ENCODE measurements around the gene ZNF275. TPM values are rescaled to one million over a fixed set of nuclear protein-coding genes. Genes with fewer than 3 reads are reported as not detected.
"Not testable (repeated sequence)": the region's sequence is repeated elsewhere in the genome, so short reads cannot be mapped to it uniquely, and the experiment has no call there.

Gene ZNF275
- total RNA-seq, 6 donors from 2014 or later = 5.9 to 13.8 (median 8.8) TPM

GRCh38 chrX:153387345-153387744 lies 53.4 kb downstream of the ZNF275 start:
- 70% methylated on average over 5 of the region's 5 CpGs; no CpG with 5 or more reads in 1 of the 2 donors for WGBS, 2 donors
- Histone ChIP-seq H3K36me3 (no peaks in the 10 kb centered on the region), H3K9me3 (no peaks in the 10 kb centered on the region), H3K4me3 (no peak overlapping the region), H3K4me1 (no peaks in the 10 kb centered on the region), H3K27me3 (no peaks in the 10 kb centered on the region), H3K27ac (no peak overlapping the region)
- DNase-seq (no peak), ATAC-seq (ENCODE audit: low FRiP score in 2 of 2) (no peak)
- no peak for TF ChIP-seq POLR2AphosphoS5 (IDR thresholded peaks at IDR 0.05)

GRCh38 chrX:153387987-153388721 lies 54.2 kb downstream of the ZNF275 start:
- Histone ChIP-seq H3K4me3 (no peak overlapping the region), H3K4me1 (no peaks in the 10 kb centered on the region), H3K27ac (no peak overlapping the region), H3K27me3 (no peaks in the 10 kb centered on the region), H3K9me3 (no peaks in the 10 kb centered on the region), H3K36me3 (no peaks in the 10 kb centered on the region)
- 87% methylated on average over 10 of the region's 10 CpGs; no CpG with 5 or more reads in 1 of the 2 donors for WGBS, 2 donors
- ATAC-seq (ENCODE audit: low FRiP score in 2 of 2) (peak in 1 of 2 donors; percentile 19), DNase-seq (no peak)
- TF ChIP-seq EP300 (IDR thresholded peaks at IDR 0.05) = no peak

- DNase-seq (peak in 1 of 2 donors; percentile 10), ATAC-seq (ENCODE audit: low FRiP score in 2 of 2) (no peak)
- H3K9me3 ChIP-seq = no peaks in the 10 kb centered on the region
- no peak for TF ChIP-seq CTCF (IDR thresholded peaks at IDR 0.05)
- TF ChIP-seq POLR2AphosphoS5 (IDR thresholded peaks at IDR 0.05) = no peak
- TF ChIP-seq EP300 (IDR thresholded peaks at IDR 0.05) = no peak
- no peak for TF ChIP-seq POLR2A (IDR thresholded peaks at IDR 0.05)
- WGBS, 2 donors = 86% methylated on average over 13 of the region's 14 CpGs; no CpG with 5 or more reads in 1 of the 2 donors
- no peak overlapping the region for H3K4me3 ChIP-seq
- H3K36me3 ChIP-seq = no peaks in the 10 kb centered on the region
- H3K4me1 ChIP-seq = no peaks in the 10 kb centered on the region
- no peak overlapping the region for H3K27ac ChIP-seq
- H3K27me3 ChIP-seq = no peaks in the 10 kb centered on the region
These were observed 54.9 kb downstream of the ZNF275 start for GRCh38 chrX:153388722-153389459.

- H3K9me3 ChIP-seq; H3K36me3 ChIP-seq; H3K27me3 ChIP-seq; H3K27ac ChIP-seq; H3K4me1 ChIP-seq; H3K4me3 ChIP-seq; ATAC-seq (ENCODE audit: low FRiP score in 2 of 2); DNase-seq: not testable (repeated sequence)
- 83 to 92% methylated on average over 2 to 5 of the region's 6 CpGs for WGBS, 2 donors
These were observed 55.5 kb downstream of the ZNF275 start for GRCh38 chrX:153389460-153389768.

GRCh38 chrX:153392642-153393321 lies 58.8 kb downstream of the ZNF275 start:
- ATAC-seq (ENCODE audit: low FRiP score in 2 of 2) = no peak
- H3K36me3 ChIP-seq = no peaks in the 10 kb centered on the region
- no peak overlapping the region for H3K27ac ChIP-seq
- TF ChIP-seq POLR2AphosphoS5 (IDR thresholded peaks at IDR 0.05) (no peak), POLR2A (IDR thresholded peaks at IDR 0.05) (no peak), EP300 (IDR thresholded peaks at IDR 0.05) (no peak), CTCF (IDR thresholded peaks at IDR 0.05) (no peak)
- DNase-seq = peak in 1 of 2 donors; percentile 10
- WGBS, 2 donors = 88 to 90% methylated on average over 2 to 13 of the region's 16 CpGs
- no peaks in the 10 kb centered on the region for H3K9me3 ChIP-seq
- peaks cover 0 to 2% (median 0%) of the 10 kb centered on the region in 4 donors for H3K27me3 ChIP-seq
- H3K4me1 ChIP-seq = no peaks in the 10 kb centered on the region
- H3K4me3 ChIP-seq = no peak overlapping the region

- H3K4me3 ChIP-seq = no peak overlapping the region
- 46 to 66% methylated on average over 12 to 13 of the region's 13 CpGs for WGBS, 2 donors
- no peak for TF ChIP-seq POLR2A (IDR thresholded peaks at IDR 0.05)
- no peak for TF ChIP-seq EP300 (IDR thresholded peaks at IDR 0.05)
- no peaks in the 10 kb centered on the region for H3K4me1 ChIP-seq
- no peaks in the 10 kb centered on the region for H3K36me3 ChIP-seq
- no peak for DNase-seq
- H3K27me3 ChIP-seq = peaks cover 0 to 2% (median 0%) of the 10 kb centered on the region in 4 donors
- no peak for ATAC-seq (ENCODE audit: low FRiP score in 2 of 2)
- H3K9me3 ChIP-seq = no peaks in the 10 kb centered on the region
- no peak overlapping the region for H3K27ac ChIP-seq
These were observed 60.7 kb downstream of the ZNF275 start for GRCh38 chrX:153394612-153395011.
